Measurements from ENCODE around the gene SLC22A5. TPM values are rescaled to one million over a fixed set of nuclear protein-coding genes. Genes with fewer than 3 reads are reported as not detected.

Gene SLC22A5
- total and polyA plus RNA-seq, 10 of the 15 experiments (the other 5 are each of a cell fraction or from before 2014, with no cell fraction given), result 1.1 to 4.4 (median 2.3) TPM

- TF ChIP-seq DPF2 (IDR thresholded peaks at IDR 0.05) (no peak), RAD51 (IDR thresholded peaks at IDR 0.05) (no peak), WRNIP1 (IDR thresholded peaks at IDR 0.05; ENCODE audit: borderline replicate concordance, low read depth, low read length) (no peak), HDGF (IDR thresholded peaks at IDR 0.05) (no peak), FOXM1 (IDR thresholded peaks at IDR 0.05; ENCODE audit: low read depth, low read length) (no peak), TCF12 (IDR thresholded peaks at IDR 0.05; ENCODE audit: low read depth, low read length) (no peak)
- Histone ChIP-seq H3K79me2 (ENCODE audit: control insufficient read depth, insufficient read depth, low read length) (no peaks in the 10 kb centered on the region), H3K27me3 (replicated peaks in 1 of 2; ENCODE audit: control insufficient read depth in 2 of 2, insufficient read depth in 2 of 2, low read length in 1 of 2) (no peaks in the 10 kb centered on the region; a peak in 2 of 4 replicates), H3K4me3 (no peak overlapping the region), H3K4me1 (ENCODE audit: control insufficient read depth, insufficient read depth, low read length) (peaks cover 8% of the 10 kb centered on the region), H3K4me2 (ENCODE audit: control insufficient read depth, insufficient read depth) (no peak overlapping the region), H3K27ac (ENCODE audit: control insufficient read depth, insufficient read depth) (no peak overlapping the region), H2AFZ (ENCODE audit: control insufficient read depth, low read depth, low read length) (no peak overlapping the region), H3K9me3 (replicated peaks; ENCODE audit: control insufficient read depth, insufficient read depth, low read length) (no peaks in the 10 kb centered on the region), H3K36me3 (ENCODE audit: control insufficient read depth in 2 of 2, insufficient read depth in 2 of 2, low read length in 1 of 2) (no peaks in the 10 kb centered on the region), H4K20me1 (ENCODE audit: control insufficient read depth, insufficient read depth) (no peaks in the 10 kb centered on the region), H3K9ac (ENCODE audit: control insufficient read depth, insufficient read depth, low read length) (no peak overlapping the region)
- SMC1A ChIA-PET (ENCODE audit: uncharacterized antibody, unreplicated experiment), result interaction anchor here (1.2 to 2.0 kb wide), 7 partner anchors 11 to 130 kb away, joined by 3 to 7 read pairs (median 5); no protein-coding TSS in a partner anchor
- 96% methylated on average over 19 of the region's 19 CpGs for WGBS (ENCODE audit: insufficient coverage, insufficient replicate concordance, low lambda C conversion rate, missing lambda C conversion rate)
- BruUV-seq (replicated peaks), result TSS peak; percentile 51
- intact Hi-C loops (cut with micrococcal nuclease; ENCODE audit: unreplicated experiment) (loop anchor here (5.0 kb wide), 1 partner anchor 99 kb away; no protein-coding TSS in a partner anchor), in situ Hi-C loops (cut with MboI) (no loop called here)
- CTCF ChIA-PET, result interaction anchor here (0.7 to 3.8 kb wide), 8 partner anchors 13 to 133 kb away, joined by 3 to 16 read pairs (median 4); no protein-coding TSS in a partner anchor
- RAD21 ChIA-PET (ENCODE audit: unreplicated experiment), result interaction anchor here (0.7 to 2.7 kb wide), 7 partner anchors 16 to 156 kb away, joined by 3 to 16 read pairs (median 4); partner anchors contain the start of gene SLC22A4
- POLR2A ChIA-PET, result interaction anchor here (1.4 kb wide), 1 partner anchor 77 kb away, joined by 4 read pairs; the partner anchor contains the start of gene SLC22A4
- no peak for FAIRE-seq
- DNase-seq (ENCODE audit: low read depth, low spot score), result no peak
- ATAC-seq, result no peak
Observed at GRCh38 chr5:132370971-132371602, 1.6 kb downstream of the SLC22A5 start.

GRCh38 chr5:132371603-132371994, 2.1 kb downstream of the SLC22A5 start:
- H3K4me2 ChIP-seq (ENCODE audit: control insufficient read depth, insufficient read depth), result no peak overlapping the region
- no peaks in the 10 kb centered on the region for H4K20me1 ChIP-seq (ENCODE audit: control insufficient read depth, insufficient read depth)
- peaks cover 8% of the 10 kb centered on the region for H3K4me1 ChIP-seq (ENCODE audit: control insufficient read depth, insufficient read depth, low read length)
- in situ Hi-C loops (cut with MboI), result no loop called here
- intact Hi-C loops (cut with micrococcal nuclease; ENCODE audit: unreplicated experiment), result loop anchor here (5.0 kb wide), 1 partner anchor 99 kb away; no protein-coding TSS in a partner anchor
- ChIA-PET RAD21 (ENCODE audit: unreplicated experiment) (interaction anchor here (0.7 to 2.7 kb wide), 8 partner anchors 16 to 155 kb away, joined by 3 to 16 read pairs (median 4); partner anchors contain the start of gene SLC22A4), POLR2A (interaction anchor here (1.4 kb wide), 1 partner anchor 77 kb away, joined by 4 read pairs; the partner anchor contains the start of gene SLC22A4), SMC1A (ENCODE audit: uncharacterized antibody, unreplicated experiment) (interaction anchor here (0.6 to 2.0 kb wide), 9 partner anchors 11 to 685 kb away, joined by 3 to 7 read pairs (median 4); no protein-coding TSS in a partner anchor), CTCF (interaction anchor here (0.7 to 3.8 kb wide), 8 partner anchors 13 to 134 kb away, joined by 3 to 16 read pairs (median 4); no protein-coding TSS in a partner anchor)
- no peak for ATAC-seq
- no peak overlapping the region for H3K4me3 ChIP-seq
- no peaks in the 10 kb centered on the region for H3K9me3 ChIP-seq (replicated peaks; ENCODE audit: control insufficient read depth, insufficient read depth, low read length)
- H3K36me3 ChIP-seq (ENCODE audit: control insufficient read depth in 2 of 2, insufficient read depth in 2 of 2, low read length in 1 of 2), result no peaks in the 10 kb centered on the region
- H3K9ac ChIP-seq (ENCODE audit: control insufficient read depth, insufficient read depth, low read length), result no peak overlapping the region
- BruUV-seq (replicated peaks), result no TSS peak
- no peak for FAIRE-seq
- no peak overlapping the region for H2AFZ ChIP-seq (ENCODE audit: control insufficient read depth, low read depth, low read length)
- DNase-seq (ENCODE audit: low read depth, low spot score), result no peak
- H3K27me3 ChIP-seq (replicated peaks in 1 of 2; ENCODE audit: control insufficient read depth in 2 of 2, insufficient read depth in 2 of 2, low read length in 1 of 2), result no peaks in the 10 kb centered on the region; a peak in 2 of 4 replicates
- no peaks in the 10 kb centered on the region for H3K79me2 ChIP-seq (ENCODE audit: control insufficient read depth, insufficient read depth, low read length)
- 82% methylated on average over 5 of the region's 5 CpGs for WGBS (ENCODE audit: insufficient coverage, insufficient replicate concordance, low lambda C conversion rate, missing lambda C conversion rate)
- H3K27ac ChIP-seq (ENCODE audit: control insufficient read depth, insufficient read depth), result no peak overlapping the region
- TF ChIP-seq ATF2 (IDR thresholded peaks at IDR 0.05; ENCODE audit: low read length) (no peak), MYC (IDR thresholded peaks at IDR 0.05; ENCODE audit: insufficient read depth, insufficient read length, insufficient replicate concordance, low read length, severe bottlenecking) (no peak), HDAC6 (IDR thresholded peaks at IDR 0.05; ENCODE audit: unreplicated experiment) (no peak), CBFB (IDR thresholded peaks at IDR 0.05; ENCODE audit: low read depth) (no peak), ZNF217 (IDR thresholded peaks at IDR 0.05) (no peak), ETV6 (conservative IDR thresholded peaks at IDR 0.05 in 1 of 2, IDR thresholded peaks at IDR 0.05 in 1 of 2; ENCODE audit: borderline replicate concordance in 1 of 2, low read depth in 1 of 2) (no peak)

Measured in GM12878 (cell line).